ENCODE measurements around the gene APBB2.

The APBB2 gene

GRCh38 chr4:41202356-41202755 is 12.0 kb downstream of the APBB2 start:
- no peaks in the 10 kb centered on the region for H3K36me3 ChIP-seq
- no peaks in the 10 kb centered on the region for H3K27me3 ChIP-seq (ENCODE audit: insufficient read depth, low read depth, severe bottlenecking)
- no peak for TF ChIP-seq CTCF (IDR thresholded peaks at IDR 0.05; ENCODE audit: low read depth, low read length)
- no peak for DNase-seq
- H3K9me3 ChIP-seq (ENCODE audit: severe bottlenecking): no peaks in the 10 kb centered on the region
- no peak overlapping the region for H3K27ac ChIP-seq
- no peak overlapping the region for H3K4me3 ChIP-seq (ENCODE audit: low read depth, low read length)

- no peaks in the 10 kb centered on the region for H3K36me3 ChIP-seq
- no peak overlapping the region for H3K4me3 ChIP-seq (ENCODE audit: low read depth, low read length)
- no peak overlapping the region for H3K27ac ChIP-seq
- no peaks in the 10 kb centered on the region for H3K27me3 ChIP-seq (ENCODE audit: insufficient read depth, low read depth, severe bottlenecking)
- H3K9me3 ChIP-seq (ENCODE audit: severe bottlenecking): no peaks in the 10 kb centered on the region
- no peak for DNase-seq
- no peak for TF ChIP-seq CTCF (IDR thresholded peaks at IDR 0.05; ENCODE audit: low read depth, low read length)
These were observed 13.8 kb downstream of the APBB2 start for GRCh38 chr4:41200486-41201017.

- Histone ChIP-seq H3K27me3 (ENCODE audit: insufficient read depth, low read depth, severe bottlenecking) (no peaks in the 10 kb centered on the region), H3K27ac (no peak overlapping the region), H3K36me3 (no peaks in the 10 kb centered on the region), H3K9me3 (ENCODE audit: severe bottlenecking) (no peaks in the 10 kb centered on the region), H3K4me3 (ENCODE audit: low read depth, low read length) (no peak overlapping the region)
- DNase-seq: no peak
- no peak for TF ChIP-seq CTCF (IDR thresholded peaks at IDR 0.05; ENCODE audit: low read depth, low read length)
These were observed 14.6 kb downstream of the APBB2 start for GRCh38 chr4:41199788-41200187.

- Histone ChIP-seq H3K9me3 (ENCODE audit: severe bottlenecking) (no peaks in the 10 kb centered on the region), H3K4me3 (ENCODE audit: low read depth, low read length) (no peak overlapping the region), H3K27me3 (ENCODE audit: insufficient read depth, low read depth, severe bottlenecking) (no peaks in the 10 kb centered on the region), H3K36me3 (no peaks in the 10 kb centered on the region), H3K27ac (no peak overlapping the region)
- no peak for TF ChIP-seq CTCF (IDR thresholded peaks at IDR 0.05; ENCODE audit: low read depth, low read length)
- no peak for DNase-seq
These were observed 16.3 kb downstream of the APBB2 start for GRCh38 chr4:41197996-41198395.

GRCh38 chr4:41197495-41197894 is 16.8 kb downstream of the APBB2 start:
- Histone ChIP-seq H3K9me3 (ENCODE audit: severe bottlenecking) (no peaks in the 10 kb centered on the region), H3K4me3 (ENCODE audit: low read depth, low read length) (no peak overlapping the region), H3K27ac (no peak overlapping the region), H3K27me3 (ENCODE audit: insufficient read depth, low read depth, severe bottlenecking) (no peaks in the 10 kb centered on the region), H3K36me3 (no peaks in the 10 kb centered on the region)
- no peak for TF ChIP-seq CTCF (IDR thresholded peaks at IDR 0.05; ENCODE audit: low read depth, low read length)
- DNase-seq: no peak

GRCh38 chr4:41196633-41197332 is 17.6 kb downstream of the APBB2 start:
- Histone ChIP-seq H3K27ac (no peak overlapping the region), H3K9me3 (ENCODE audit: severe bottlenecking) (no peaks in the 10 kb centered on the region), H3K4me3 (ENCODE audit: low read depth, low read length) (no peak overlapping the region), H3K27me3 (ENCODE audit: insufficient read depth, low read depth, severe bottlenecking) (no peaks in the 10 kb centered on the region), H3K36me3 (no peaks in the 10 kb centered on the region)
- TF ChIP-seq CTCF (IDR thresholded peaks at IDR 0.05; ENCODE audit: low read depth, low read length): no peak
- DNase-seq: no peak

Measured in WERI-Rb-1 (cell line).